ENCODE data around the gene MESP1.

DNA sequence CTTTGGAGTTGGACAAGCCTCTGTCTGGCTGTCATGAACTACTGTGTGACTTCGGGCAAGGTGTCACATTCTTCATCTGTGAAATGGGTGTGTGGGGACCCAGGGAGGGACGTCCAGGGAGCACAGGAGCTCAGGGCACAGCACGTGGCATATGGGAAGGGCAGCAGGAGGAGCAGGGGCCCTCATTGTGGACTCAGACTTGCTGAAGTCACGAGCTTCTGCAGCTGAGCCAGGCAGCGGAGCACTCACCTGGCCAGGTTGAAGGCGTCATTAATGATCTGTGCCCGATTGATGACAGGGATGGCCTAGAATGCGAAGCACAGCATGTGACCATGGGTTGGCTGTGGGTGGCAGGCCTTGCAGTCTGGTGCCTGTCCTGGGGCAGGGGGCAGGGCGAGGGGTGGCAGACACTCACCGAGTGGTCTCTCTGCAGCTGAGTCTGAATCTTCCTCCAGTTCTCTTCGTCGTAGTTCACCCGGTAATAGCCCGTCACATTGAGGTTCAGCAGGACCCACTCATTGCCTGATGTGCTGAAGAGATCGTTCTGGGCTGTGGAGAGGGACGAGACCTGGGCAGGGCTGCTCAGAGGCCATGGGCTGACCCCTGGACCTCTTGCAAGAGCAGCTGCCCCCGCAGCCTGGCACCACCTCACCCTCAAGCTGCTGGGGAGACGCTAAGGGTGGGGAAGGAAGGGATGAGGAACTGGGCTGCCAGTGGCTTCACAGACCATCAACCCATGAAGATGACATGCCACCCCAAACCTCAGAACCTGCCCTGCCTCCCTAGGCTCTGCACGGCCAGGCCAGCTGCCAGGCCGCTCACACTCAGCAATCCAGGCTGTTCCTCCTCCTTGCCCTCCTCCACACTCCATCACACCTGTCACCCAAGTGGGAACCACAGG lies 48.2 kb upstream of the MESP1 start:
- TF ChIP-seq, protein P1, sequence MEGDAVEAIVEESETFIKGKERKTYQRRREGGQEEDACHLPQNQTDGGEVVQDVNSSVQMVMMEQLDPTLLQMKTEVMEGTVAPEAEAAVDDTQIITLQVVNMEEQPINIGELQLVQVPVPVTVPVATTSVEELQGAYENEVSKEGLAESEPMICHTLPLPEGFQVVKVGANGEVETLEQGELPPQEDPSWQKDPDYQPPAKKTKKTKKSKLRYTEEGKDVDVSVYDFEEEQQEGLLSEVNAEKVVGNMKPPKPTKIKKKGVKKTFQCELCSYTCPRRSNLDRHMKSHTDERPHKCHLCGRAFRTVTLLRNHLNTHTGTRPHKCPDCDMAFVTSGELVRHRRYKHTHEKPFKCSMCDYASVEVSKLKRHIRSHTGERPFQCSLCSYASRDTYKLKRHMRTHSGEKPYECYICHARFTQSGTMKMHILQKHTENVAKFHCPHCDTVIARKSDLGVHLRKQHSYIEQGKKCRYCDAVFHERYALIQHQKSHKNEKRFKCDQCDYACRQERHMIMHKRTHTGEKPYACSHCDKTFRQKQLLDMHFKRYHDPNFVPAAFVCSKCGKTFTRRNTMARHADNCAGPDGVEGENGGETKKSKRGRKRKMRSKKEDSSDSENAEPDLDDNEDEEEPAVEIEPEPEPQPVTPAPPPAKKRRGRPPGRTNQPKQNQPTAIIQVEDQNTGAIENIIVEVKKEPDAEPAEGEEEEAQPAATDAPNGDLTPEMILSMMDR (IDR thresholded peaks at IDR 0.05), result no peak
- TF ChIP-seq POLR2AphosphoS5 (IDR thresholded peaks at IDR 0.05), result no peak
- TF ChIP-seq POLR2A (IDR thresholded peaks at IDR 0.05), result no peak
- TF ChIP-seq EP300 (IDR thresholded peaks at IDR 0.05), result no peak
